RCC 7860 (cell line): ENCODE results near the gene UCKL1.
"Not testable (repeated sequence)": the region's sequence is repeated elsewhere in the genome, so short reads cannot be mapped to it uniquely, and the experiment has no call there.

Experiments
- DNase-seq: peaks from one replicate; pipeline ENCODE4 v3.0.0-alpha.2; 2015; ENCODE audit warnings: low spot score
- FAIRE-seq: peaks from 2 replicates; lab custom pipeline; 2012; peaks lifted over from hg19 to GRCh38; lab: Jason Lieb, UNC

UCKL1 gene

GRCh38 chr20:63945031-63945658 is 11.1 kb downstream of the UCKL1 start:
- DNase-seq (no peak), FAIRE-seq (no peak)

- FAIRE-seq (no peak), DNase-seq (no peak)
Observed at GRCh38 chr20:63944078-63944941, 11.9 kb downstream of the UCKL1 start.

GRCh38 chr20:63943808-63944077 is 12.5 kb downstream of the UCKL1 start:
- DNase-seq (no peak), FAIRE-seq (no peak)

- no peak for FAIRE-seq
- DNase-seq, result no peak
Observed at GRCh38 chr20:63942969-63943807, 13.0 kb downstream of the UCKL1 start.

GRCh38 chr20:63942250-63942951 is 13.8 kb downstream of the UCKL1 start:
- FAIRE-seq (no peak), DNase-seq (no peak)

GRCh38 chr20:63941282-63942081 is 14.7 kb downstream of the UCKL1 start:
- FAIRE-seq, result no peak
- DNase-seq, result no peak

GRCh38 chr20:63940472-63941266 is 15.5 kb downstream of the UCKL1 start:
- no peak for FAIRE-seq
- no peak for DNase-seq

- no peak for DNase-seq
- FAIRE-seq, result no peak
Observed at GRCh38 chr20:63940071-63940471, 16.1 kb downstream of the UCKL1 start.

- FAIRE-seq (no peak), DNase-seq (no peak)
Observed at GRCh38 chr20:63939061-63939935, 16.9 kb downstream of the UCKL1 start.

GRCh38 chr20:63937596-63937995 is 18.6 kb downstream of the UCKL1 start:
- DNase-seq (no peak), FAIRE-seq (no peak)

- no peak for DNase-seq
- FAIRE-seq, result no peak
Observed at GRCh38 chr20:63935447-63935846, 20.8 kb downstream of the UCKL1 start.

GRCh38 chr20:63934271-63935068 is 21.7 kb downstream of the UCKL1 start:
- DNase-seq (no peak), FAIRE-seq (no peak)

- no peak for DNase-seq
- no peak for FAIRE-seq
Observed at GRCh38 chr20:63933646-63934045, 22.6 kb downstream of the UCKL1 start.

GRCh38 chr20:63932606-63933160 is 23.5 kb downstream of the UCKL1 start:
- FAIRE-seq, result no peak
- DNase-seq, result no peak

- FAIRE-seq, result no peak
Observed at GRCh38 chr20:63931735-63932134, 24.5 kb downstream of the UCKL1 start.

GRCh38 chr20:63930971-63931553 is 25.2 kb downstream of the UCKL1 start:
- DNase-seq (no peak), FAIRE-seq (no peak)

More at GRCh38 chr20:63931735-63932134, 24.5 kb downstream of the UCKL1 start:
- no peak for DNase-seq

GRCh38 chr20:63929473-63929883 is 26.7 kb downstream of the UCKL1 start:
- not testable (repeated sequence) for FAIRE-seq

More at GRCh38 chr20:63929473-63929883, 26.7 kb downstream of the UCKL1 start:
- not testable (repeated sequence) for DNase-seq
